HG02973 (cell line): Measurements from ENCODE around the gene DQX1.
A peak's percentile ranks its signal among the peaks of the same experiment; 100 is the strongest.
"Not testable (repeated sequence)": the region's sequence is repeated elsewhere in the genome, so short reads cannot be mapped to it uniquely, and the experiment has no call there.

Experiments
- ATAC-seq: cut with Tn5 transposase; IDR thresholded peaks from one replicate; pipeline ENCODE4 v1.9.1; 2021; ENCODE audit warnings: moderate library complexity; ENCODE audit not compliant: unreplicated experiment

Gene DQX1

GRCh38 chr2:74497777-74498499 lies 28.1 kb downstream of the DQX1 start:
- no peak for ATAC-seq

GRCh38 chr2:74496997-74497776 lies 28.8 kb downstream of the DQX1 start:
- no peak for ATAC-seq

GRCh38 chr2:74495440-74495839 lies 30.6 kb downstream of the DQX1 start:
- ATAC-seq = no peak

- ATAC-seq = no peak
Measured at GRCh38 chr2:74493546-74493945, 32.5 kb downstream of the DQX1 start.

GRCh38 chr2:74491648-74492544 lies 34.1 kb downstream of the DQX1 start:
- ATAC-seq = no peak

- no peak for ATAC-seq
Measured at GRCh38 chr2:74489906-74490305, 36.1 kb downstream of the DQX1 start.

- ATAC-seq = no peak
Measured at GRCh38 chr2:74488643-74489481, 37.2 kb downstream of the DQX1 start.

- ATAC-seq = no peak
Measured at GRCh38 chr2:74486141-74486540, 39.9 kb downstream of the DQX1 start.

- ATAC-seq = not testable (repeated sequence)
Measured at GRCh38 chr2:74483675-74484164, 42.3 kb downstream of the DQX1 start.

GRCh38 chr2:74482801-74483674 lies 43.0 kb downstream of the DQX1 start, which contains the start of the genes CCDC142 and TTC31:
TSS of gene CCDC142 (minus strand) at chr2:74482998. CDS start at chr2:74482837, 161 bp downstream.
TSS of gene TTC31 (plus strand) at chr2:74483081. CDS start at chr2:74483096, 15 bp downstream.
- ATAC-seq = peak; percentile 84

GRCh38 chr2:74481961-74482800 lies 43.9 kb downstream of the DQX1 start:
- ATAC-seq = peak; percentile 31

- no peak for ATAC-seq
Measured at GRCh38 chr2:74481431-74481830, 44.6 kb downstream of the DQX1 start.

GRCh38 chr2:74474899-74475298 lies 51.1 kb downstream of the DQX1 start:
- no peak for ATAC-seq

- ATAC-seq = no peak
Measured at GRCh38 chr2:74474481-74474880, 51.5 kb downstream of the DQX1 start.

- ATAC-seq = peak; percentile 5
Measured at GRCh38 chr2:74472945-74473258, 53.1 kb downstream of the DQX1 start.

- ATAC-seq = peak; percentile 68
Measured at GRCh38 chr2:74472086-74472944, 53.7 kb downstream of the DQX1 start, which contains the start of gene MRPL53. TSS of gene MRPL53 (minus strand) at chr2:74472680. CDS start at chr2:74472660, 20 bp downstream.
